Measurements from ENCODE around the gene NAA38.

NAA38 gene

DNA sequence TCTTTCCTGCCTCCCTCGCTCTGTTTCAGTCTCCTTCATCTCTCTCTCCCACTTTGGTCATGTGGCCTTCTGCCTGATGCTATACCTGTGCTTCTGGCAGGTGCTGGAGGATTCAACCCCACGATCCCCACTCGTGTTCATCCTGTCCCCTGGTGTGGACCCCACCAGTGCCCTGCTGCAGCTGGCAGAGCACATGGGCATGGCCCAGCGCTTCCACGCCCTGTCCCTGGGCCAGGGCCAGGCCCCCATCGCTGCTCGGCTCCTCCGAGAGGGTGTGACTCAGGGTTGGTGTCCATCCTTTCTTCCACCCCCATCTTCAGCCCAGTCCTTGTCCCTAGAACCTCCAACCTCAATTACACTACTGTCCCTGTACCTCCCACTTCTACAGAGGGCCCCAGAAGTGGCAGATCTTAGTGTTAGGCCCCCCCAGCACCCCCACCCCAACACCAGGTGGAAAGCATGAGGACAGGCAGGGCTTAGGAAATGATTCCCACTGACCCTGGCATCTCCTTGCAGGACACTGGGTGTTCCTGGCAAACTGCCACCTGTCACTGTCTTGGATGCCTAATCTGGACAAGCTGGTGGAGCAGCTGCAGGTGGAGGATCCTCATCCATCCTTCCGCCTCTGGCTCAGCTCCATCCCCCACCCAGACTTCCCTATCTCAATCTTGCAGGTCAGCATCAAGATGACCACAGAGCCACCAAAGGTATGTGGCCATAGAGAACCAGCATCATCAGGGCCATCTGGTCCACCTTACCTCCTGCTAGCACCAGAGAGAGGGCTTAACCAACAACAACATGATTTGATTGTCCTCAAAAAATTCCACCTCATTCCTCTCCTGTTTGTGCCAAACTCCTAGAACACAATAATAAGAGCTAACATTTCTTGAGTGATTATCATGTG lies 33.1 kb downstream of the NAA38 start:
- no peak for DNase-seq (ENCODE audit: low read depth)

DNA sequence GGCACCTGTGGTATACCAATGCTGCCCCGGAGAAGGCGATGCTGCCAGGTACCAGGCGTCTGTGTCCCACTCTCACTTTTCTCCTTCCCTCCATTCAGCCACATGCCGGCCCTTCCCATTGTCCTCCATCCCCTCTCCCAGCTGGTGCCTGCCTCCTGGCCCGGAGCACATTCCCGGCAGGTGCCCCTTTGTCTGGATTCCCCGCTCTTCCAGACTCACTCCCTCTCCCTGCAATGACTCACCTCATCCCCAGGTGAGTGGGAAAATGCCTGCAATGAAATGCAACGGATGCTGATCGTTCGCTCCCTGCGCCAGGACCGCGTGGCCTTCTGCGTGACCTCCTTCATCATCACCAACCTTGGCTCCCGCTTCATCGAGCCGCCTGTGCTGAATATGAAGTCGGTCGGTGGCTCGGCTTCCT lies 33.8 kb downstream of the NAA38 start:
- no peak for DNase-seq (ENCODE audit: low read depth)

- no peak for DNase-seq (ENCODE audit: low read depth)
These were observed 35.2 kb downstream of the NAA38 start for GRCh38 chr17:7822126-7822525.

GRCh38 chr17:7820231-7820630 lies 37.1 kb downstream of the NAA38 start:
- no peak for DNase-seq (ENCODE audit: low read depth)

- no peak for DNase-seq (ENCODE audit: low read depth)
These were observed 38.4 kb downstream of the NAA38 start for GRCh38 chr17:7818746-7819645.

DNA sequence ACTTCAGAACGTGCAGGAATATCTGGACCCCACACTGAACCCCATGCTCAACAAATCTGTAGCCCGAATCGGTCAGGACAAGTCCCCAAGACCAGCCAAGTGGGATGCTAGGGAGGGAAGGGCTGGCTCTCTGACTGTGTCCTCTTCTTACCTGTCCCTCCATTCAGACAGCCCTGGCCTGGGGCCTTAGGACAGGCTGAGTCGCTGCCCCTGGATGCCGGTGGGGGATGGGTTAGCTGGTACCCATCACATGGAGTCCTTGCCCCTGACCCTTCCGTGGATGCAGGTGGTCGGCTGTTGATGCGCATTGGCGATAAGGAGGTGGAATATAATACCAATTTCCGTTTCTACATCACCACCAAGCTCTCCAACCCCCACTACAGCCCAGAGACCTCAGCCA lies 39.3 kb downstream of the NAA38 start:
- DNase-seq (ENCODE audit: low read depth), result no peak

DNA sequence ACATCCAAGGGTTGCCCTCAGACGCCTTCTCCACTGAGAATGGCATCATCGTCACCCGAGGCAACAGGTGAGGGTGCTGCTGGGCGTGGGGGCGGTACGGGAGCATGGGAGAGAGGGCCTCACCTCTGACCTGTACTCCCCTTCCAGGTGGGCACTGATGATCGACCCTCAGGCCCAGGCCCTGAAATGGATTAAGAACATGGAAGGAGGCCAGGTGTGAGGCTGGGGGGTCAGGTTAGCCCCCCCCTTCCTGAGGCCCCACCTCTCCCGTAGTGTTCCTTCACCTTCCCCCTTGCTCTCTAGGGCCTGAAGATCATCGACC lies 39.8 kb downstream of the NAA38 start:
- DNase-seq (ENCODE audit: low read depth), result no peak

GRCh38 chr17:7816926-7817642 lies 40.3 kb downstream of the NAA38 start:
- no peak for DNase-seq (ENCODE audit: low read depth)

GRCh38 chr17:7814969-7815368 lies 42.4 kb downstream of the NAA38 start:
- no peak for DNase-seq (ENCODE audit: low read depth)

GRCh38 chr17:7811251-7811650 lies 46.1 kb downstream of the NAA38 start:
- DNase-seq (ENCODE audit: low read depth), result no peak

- peak; percentile 6 for DNase-seq (ENCODE audit: low read depth)
These were observed 47.5 kb downstream of the NAA38 start for GRCh38 chr17:7809791-7810343.

GRCh38 chr17:7809086-7809790 lies 48.1 kb downstream of the NAA38 start:
- DNase-seq (ENCODE audit: low read depth), result no peak

- DNase-seq (ENCODE audit: low read depth), result no peak
These were observed 50.2 kb downstream of the NAA38 start for GRCh38 chr17:7807206-7807605.
